Activated T-helper 2 cell treated with anti-CD3 and anti-CD28 coated beads, Interferon-gamma antibody, Interleukin-2, Interleukin-4, amounts not matched to agents 10 μg/mL and 5 μg/mL and 100 μg/mL, durations not matched to agents 14 hours and 24 hours and 36 hours (primary cell): ENCODE results near the gene C1orf232. TPM values are rescaled to one million over a fixed set of nuclear protein-coding genes. Genes with fewer than 3 reads are reported as not detected.

Experiments used
- DNase-seq: peaks from one replicate; pipeline ENCODE4 v3.0.0; 2021; ENCODE audit warnings: low spot score
- H3K27ac Mint-ChIP-seq: one replicate; pipeline ENCODE4 v1.8.0; 2021; ENCODE audit warnings: mixed read lengths
- H3K27me3 Mint-ChIP-seq: one replicate; pipeline ENCODE4 v1.8.0; 2021; ENCODE audit warnings: low read depth, mixed read lengths
- H3K36me3 Mint-ChIP-seq: one replicate; pipeline ENCODE4 v1.8.0; 2021; ENCODE audit warnings: low read depth, mixed read lengths
- H3K4me1 Mint-ChIP-seq: one replicate; pipeline ENCODE4 v1.8.0; 2021; ENCODE audit warnings: low read depth, mixed read lengths
- H3K4me3 Mint-ChIP-seq: one replicate; pipeline ENCODE4 v1.8.0; 2021; ENCODE audit warnings: low read depth, mild to moderate bottlenecking, moderate library complexity, mixed read lengths
- H3K9me3 Mint-ChIP-seq: one replicate; pipeline ENCODE4 v1.8.0; 2021; ENCODE audit warnings: mixed read lengths
- intact Hi-C: fragments of 100-400 bp; cut with micrococcal nuclease; formaldehyde crosslinking; loops from one replicate; pipeline ENCODE4 v1.15.1; 2023
- total RNA-seq: library from RNA; stranded (reverse); gene quantifications from 2 replicates; pipeline ENCODE4 v1.2.3, GENCODE V29; 2022

C1orf232 gene
- total RNA-seq, 1 donor from 2014 or later: not detected

DNA sequence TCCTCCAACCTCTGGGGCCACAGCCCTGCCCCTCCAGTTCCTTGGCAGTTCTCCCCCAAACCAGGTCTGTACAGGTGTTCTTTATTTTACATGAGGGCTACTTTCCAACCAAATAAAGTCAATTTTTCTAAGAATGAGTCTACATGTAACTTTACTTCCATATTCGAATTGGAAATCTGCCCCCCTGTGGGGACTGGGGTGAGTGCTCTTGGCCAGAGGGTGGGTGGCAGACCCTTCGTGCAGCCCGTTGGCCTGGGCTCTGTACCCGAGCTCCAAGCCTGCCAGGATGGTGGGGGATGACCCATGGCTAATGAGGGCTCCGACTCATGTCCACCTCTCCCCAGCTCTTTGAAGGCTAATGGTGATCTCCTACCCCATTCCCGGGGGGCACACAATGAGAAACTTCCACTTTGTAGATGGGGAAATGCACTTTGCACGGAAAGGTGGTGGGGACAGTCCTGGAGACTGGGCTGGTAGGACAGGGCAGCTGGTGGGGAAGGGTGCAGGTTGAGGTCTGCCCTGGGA lies 21.1 kb upstream of the C1orf232 start:
- no peaks in the 10 kb centered on the region for H3K36me3 Mint-ChIP-seq
- no peak overlapping the region for H3K4me3 Mint-ChIP-seq
- DNase-seq: no peak
- H3K27ac Mint-ChIP-seq: no peak overlapping the region
- no peaks in the 10 kb centered on the region for H3K27me3 Mint-ChIP-seq
- no peaks in the 10 kb centered on the region for H3K9me3 Mint-ChIP-seq
- H3K4me1 Mint-ChIP-seq: peaks cover 15% of the 10 kb centered on the region
- intact Hi-C loops: no loop called here

DNA sequence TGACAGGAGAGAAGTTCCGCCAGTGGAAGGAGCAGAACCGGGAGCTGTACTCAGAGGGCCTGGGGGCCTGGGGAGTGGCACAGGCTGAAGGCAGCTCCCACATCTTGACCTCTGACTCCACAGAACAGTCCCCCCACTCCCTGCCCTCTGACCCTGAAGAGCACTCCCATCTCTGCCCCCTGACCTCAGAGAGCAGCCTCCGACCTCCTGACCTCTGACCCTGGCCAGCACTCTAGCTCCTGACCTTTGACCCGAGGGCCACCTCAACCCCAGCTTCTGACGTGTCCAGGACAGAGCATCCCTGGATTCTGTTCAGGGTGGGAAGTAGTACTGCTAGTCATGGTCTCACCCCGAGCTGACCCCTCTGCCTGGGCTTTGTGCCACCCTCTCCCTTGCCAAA lies 20.6 kb upstream of the C1orf232 start:
- no peak for DNase-seq
- intact Hi-C loops: no loop called here
- Mint-ChIP-seq H3K27me3 (no peaks in the 10 kb centered on the region), H3K9me3 (no peaks in the 10 kb centered on the region), H3K27ac (no peak overlapping the region), H3K4me1 (peaks cover 15% of the 10 kb centered on the region), H3K4me3 (no peak overlapping the region), H3K36me3 (no peaks in the 10 kb centered on the region)

DNA sequence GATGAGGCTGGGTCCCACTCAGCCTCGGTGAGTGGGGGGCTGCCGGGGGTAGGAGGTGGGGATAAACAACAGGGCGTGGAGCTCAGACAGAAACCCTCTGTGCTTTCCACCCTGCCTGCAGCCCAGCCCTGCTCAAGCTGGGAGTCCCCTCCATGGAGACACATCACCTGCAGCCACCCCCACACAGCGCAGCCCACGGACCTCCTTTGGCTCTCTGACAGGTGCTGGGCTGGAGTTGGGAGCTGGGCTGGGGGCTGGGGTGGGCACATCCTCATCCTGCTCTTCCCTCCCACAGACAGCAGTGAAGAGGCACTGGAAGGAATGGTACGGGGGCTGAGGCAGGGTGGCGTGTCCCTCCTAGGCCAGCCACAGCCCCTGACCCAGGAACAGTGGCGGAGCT lies 19.7 kb upstream of the C1orf232 start:
- Mint-ChIP-seq H3K9me3 (no peaks in the 10 kb centered on the region), H3K4me1 (peaks cover 9% of the 10 kb centered on the region), H3K4me3 (no peak overlapping the region), H3K36me3 (no peaks in the 10 kb centered on the region), H3K27me3 (no peaks in the 10 kb centered on the region), H3K27ac (no peak overlapping the region)
- no peak for DNase-seq
- intact Hi-C loops: no loop called here

DNA sequence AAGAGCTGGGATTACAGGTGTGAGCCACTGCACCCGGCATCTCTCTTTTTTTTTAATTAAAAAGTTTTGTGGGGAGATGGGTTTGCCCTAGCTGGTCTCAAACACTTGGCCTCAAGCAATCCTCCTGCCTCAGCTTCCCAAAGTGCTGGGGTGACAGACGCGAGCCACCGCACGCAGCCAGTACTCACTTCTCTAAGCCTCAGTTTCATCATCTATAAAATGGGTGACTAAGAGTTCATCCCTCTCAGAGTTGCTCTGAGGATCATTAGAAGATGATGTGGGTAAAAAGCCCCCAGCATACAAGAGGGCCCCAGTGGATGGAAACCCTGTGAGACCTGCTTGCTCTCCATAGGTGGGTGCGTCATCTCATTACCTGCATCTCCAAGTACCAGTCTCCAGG lies 19.1 kb upstream of the C1orf232 start:
- Mint-ChIP-seq H3K4me1 (peaks cover 9% of the 10 kb centered on the region), H3K36me3 (no peaks in the 10 kb centered on the region), H3K9me3 (no peaks in the 10 kb centered on the region), H3K4me3 (no peak overlapping the region), H3K27ac (no peak overlapping the region), H3K27me3 (no peaks in the 10 kb centered on the region)
- intact Hi-C loops: no loop called here
- DNase-seq: no peak

DNA sequence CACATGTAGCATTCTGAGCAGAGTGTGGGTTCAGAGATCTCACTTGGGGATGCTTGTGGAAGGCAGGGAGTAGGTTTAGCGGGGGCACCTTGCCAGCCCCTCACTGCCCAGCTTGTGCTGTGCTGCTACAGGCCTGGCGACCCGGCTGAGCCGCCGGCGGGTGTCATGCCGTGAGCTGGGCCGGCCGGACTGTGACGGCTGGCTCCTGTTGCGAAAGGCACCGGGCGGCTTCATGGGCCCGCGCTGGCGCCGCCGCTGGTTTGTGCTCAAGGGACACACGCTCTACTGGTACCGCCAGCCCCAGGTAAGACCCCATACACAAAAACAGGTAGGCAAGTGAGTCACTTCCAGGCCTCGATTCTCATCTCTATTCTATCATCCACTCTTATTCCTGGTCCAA lies 16.1 kb upstream of the C1orf232 start:
- intact Hi-C loops: no loop called here
- Mint-ChIP-seq H3K9me3 (no peaks in the 10 kb centered on the region), H3K27me3 (no peaks in the 10 kb centered on the region), H3K36me3 (no peaks in the 10 kb centered on the region), H3K27ac (no peak overlapping the region), H3K4me1 (peaks cover 3% of the 10 kb centered on the region), H3K4me3 (no peak overlapping the region)
- DNase-seq: no peak

DNA sequence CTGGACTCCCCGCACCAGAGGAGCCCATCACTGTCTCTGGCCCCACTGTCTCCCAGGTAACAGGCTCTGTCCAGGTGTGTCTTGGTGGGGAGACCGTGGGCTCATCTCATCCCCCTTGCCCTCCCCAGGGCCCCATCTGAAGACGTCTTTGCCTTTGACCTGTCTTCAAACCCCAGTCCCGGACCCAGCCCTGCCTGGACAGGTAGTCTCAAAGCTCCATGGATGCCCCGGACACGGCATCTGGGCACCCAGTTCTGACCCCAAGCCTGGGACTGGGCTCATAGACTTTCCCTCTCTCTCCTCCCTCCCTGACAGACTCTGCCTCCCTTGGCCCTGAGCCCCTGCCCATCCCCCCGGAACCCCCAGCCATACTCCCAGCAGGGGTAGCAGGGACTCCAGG lies 15.3 kb upstream of the C1orf232 start:
- Mint-ChIP-seq H3K27ac (no peak overlapping the region), H3K9me3 (no peaks in the 10 kb centered on the region), H3K27me3 (no peaks in the 10 kb centered on the region), H3K4me3 (no peak overlapping the region), H3K4me1 (peaks cover 3% of the 10 kb centered on the region), H3K36me3 (no peaks in the 10 kb centered on the region)
- no peak for DNase-seq
- intact Hi-C loops: no loop called here

DNA sequence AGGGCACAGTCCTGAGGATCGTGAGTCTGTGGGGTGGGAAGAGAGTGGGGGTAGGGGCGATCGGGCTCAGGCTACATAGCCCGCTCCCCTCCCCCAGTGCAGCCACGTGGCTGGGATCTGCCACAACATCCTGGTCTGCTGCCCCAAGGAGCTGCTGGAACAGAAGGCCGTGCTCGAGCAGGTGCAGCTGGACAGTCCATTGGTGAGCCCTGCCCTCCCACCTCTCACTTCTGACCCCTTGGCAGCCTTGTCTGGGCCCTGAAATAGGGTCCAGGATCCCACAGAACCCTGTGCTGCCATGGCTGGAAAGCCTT lies 13.6 kb upstream of the C1orf232 start:
- no peaks in the 10 kb centered on the region for H3K27me3 Mint-ChIP-seq
- no peaks in the 10 kb centered on the region for H3K9me3 Mint-ChIP-seq
- intact Hi-C loops: no loop called here
- DNase-seq: no peak
- H3K4me1 Mint-ChIP-seq: peaks cover 3% of the 10 kb centered on the region
- no peak overlapping the region for H3K4me3 Mint-ChIP-seq
- no peak overlapping the region for H3K27ac Mint-ChIP-seq
- H3K36me3 Mint-ChIP-seq: no peaks in the 10 kb centered on the region

DNA sequence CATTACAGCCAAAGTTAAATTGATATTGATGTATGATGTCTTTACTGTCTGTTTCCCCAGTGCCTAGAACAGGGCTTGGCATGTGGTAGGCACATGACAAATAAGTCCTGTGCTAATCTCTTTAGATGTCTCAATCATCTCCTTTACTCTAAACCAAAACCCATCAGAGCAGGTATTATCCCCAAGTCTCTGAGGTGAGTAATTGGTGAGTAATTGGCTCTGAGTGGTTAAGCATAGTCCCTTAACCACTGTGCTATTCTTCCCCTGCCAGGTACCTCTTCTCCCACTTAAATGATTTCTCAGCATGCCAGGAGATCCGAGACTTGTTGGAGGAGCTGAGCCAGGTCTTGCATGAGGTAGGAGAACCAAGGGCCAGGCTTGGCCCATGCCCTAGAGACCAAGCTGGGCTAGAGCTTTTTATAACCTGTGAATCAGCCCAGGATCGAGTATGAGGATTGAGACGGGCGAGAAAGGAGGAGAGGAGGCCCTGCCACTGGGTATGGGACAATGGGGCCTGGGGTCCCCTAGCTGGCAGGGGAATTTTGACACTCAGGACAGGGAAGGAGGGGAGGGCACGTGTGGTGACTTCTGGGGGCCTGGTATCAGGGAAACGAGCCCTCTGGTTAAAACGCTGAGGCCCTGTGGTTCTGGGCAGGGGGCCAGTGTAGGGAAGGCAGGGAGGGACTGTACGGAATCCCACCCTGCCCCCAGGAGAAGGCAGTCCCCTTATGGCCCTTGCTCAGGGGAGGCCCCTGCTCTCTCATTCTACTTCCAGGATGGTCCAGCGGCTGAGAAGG lies 13.0 kb upstream of the C1orf232 start:
- no peak overlapping the region for H3K27ac Mint-ChIP-seq
- intact Hi-C loops: no loop called here
- no peak overlapping the region for H3K4me3 Mint-ChIP-seq
- no peaks in the 10 kb centered on the region for H3K36me3 Mint-ChIP-seq
- H3K9me3 Mint-ChIP-seq: no peaks in the 10 kb centered on the region
- no peak for DNase-seq
- H3K4me1 Mint-ChIP-seq: peaks cover 5% of the 10 kb centered on the region
- H3K27me3 Mint-ChIP-seq: no peaks in the 10 kb centered on the region

DNA sequence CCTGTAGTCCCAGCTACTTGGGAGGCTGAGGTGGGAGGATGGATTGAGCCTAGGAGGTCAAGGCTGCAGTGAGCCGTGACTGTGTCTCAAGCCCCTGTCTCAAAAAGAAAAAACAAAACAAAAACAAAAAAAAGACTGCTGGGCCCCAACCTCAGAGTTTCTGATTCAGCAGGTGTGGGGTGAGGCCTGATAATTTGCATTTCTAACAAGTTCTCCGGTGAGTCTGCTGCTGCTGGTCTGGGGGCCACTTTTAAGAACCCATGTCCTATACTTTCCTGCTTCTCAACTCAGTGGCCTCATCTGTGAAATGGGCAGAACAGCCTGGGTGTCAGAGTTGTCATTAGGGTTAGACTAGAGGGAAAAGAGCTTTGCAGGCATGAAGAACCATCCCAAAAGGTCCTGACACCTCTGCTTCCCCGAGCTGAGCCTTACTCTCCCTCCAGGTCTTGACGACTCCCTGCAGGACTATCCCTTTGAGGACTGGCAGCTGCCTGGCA lies 11.3 kb upstream of the C1orf232 start:
- Mint-ChIP-seq H3K36me3 (no peaks in the 10 kb centered on the region), H3K4me1 (peaks cover 5% of the 10 kb centered on the region), H3K9me3 (no peaks in the 10 kb centered on the region), H3K4me3 (no peak overlapping the region), H3K27ac (no peak overlapping the region), H3K27me3 (no peaks in the 10 kb centered on the region)
- DNase-seq: no peak
- intact Hi-C loops: no loop called here

DNA sequence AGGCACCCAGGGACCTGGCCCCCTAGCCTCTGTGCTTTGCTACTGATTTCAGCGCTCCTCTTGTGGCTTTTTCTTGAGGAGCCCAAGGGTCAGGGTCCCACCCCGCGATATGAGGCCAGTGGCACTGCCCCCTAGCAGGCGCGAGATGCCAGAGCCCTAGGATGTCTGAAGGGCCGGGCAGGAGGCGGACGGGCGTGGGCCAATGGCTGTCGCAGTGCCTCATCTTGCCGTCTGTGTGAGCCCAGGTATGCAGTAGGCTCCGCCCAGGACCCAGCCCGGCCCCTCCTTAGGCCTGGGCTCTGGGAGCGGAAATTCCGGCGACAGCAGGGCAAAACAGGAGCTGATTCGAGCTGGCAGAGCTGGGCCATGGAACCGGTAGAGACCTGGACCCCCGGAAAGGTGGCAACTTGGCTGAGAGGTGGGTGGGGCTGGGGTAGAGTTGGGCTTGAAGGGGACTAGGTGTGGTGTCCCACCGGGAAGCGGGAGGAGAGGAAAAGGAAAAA lies 8.5 kb upstream of the C1orf232 start, which contains the start of gene CNKSR1:
CNKSR1 (plus strand) TSS at position 310 of the 503 bp plus-strand sequence; CDS start at position 367, 57 bp downstream.
- no peak for DNase-seq
- intact Hi-C loops: no loop called here
- H3K4me1 Mint-ChIP-seq: peaks cover 11% of the 10 kb centered on the region
- H3K4me3 Mint-ChIP-seq: peak within 1 kb of the TSS; percentile 70
- no peaks in the 10 kb centered on the region for H3K9me3 Mint-ChIP-seq
- H3K27ac Mint-ChIP-seq: no peak within 1 kb of the TSS
- H3K27me3 Mint-ChIP-seq: no peaks in the 10 kb centered on the region
- H3K36me3 Mint-ChIP-seq: no peaks in the 10 kb centered on the region

DNA sequence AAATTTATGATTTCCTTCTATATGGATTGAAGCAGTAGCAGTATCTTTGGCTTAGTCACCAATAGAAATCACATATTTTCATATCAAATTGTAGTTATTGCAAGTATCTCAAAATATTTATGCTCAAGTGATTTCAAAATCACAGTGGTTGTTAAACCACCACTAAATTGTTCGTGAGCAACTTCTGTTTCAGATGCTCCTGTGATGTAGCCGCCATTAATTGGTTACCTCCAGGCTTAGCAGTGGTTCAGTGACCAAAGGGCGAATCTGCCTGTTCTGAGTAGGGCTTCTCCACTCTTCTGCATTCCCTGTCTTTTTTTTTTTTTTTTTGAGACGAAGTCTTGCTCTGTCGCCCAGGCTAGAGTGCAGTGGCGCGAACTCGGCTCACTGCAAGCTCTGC lies 6.6 kb upstream of the C1orf232 start:
- Mint-ChIP-seq H3K27ac (no peak overlapping the region), H3K9me3 (no peaks in the 10 kb centered on the region), H3K4me1 (peaks cover 11% of the 10 kb centered on the region), H3K27me3 (no peaks in the 10 kb centered on the region), H3K4me3 (no peak overlapping the region), H3K36me3 (peaks cover 3% of the 10 kb centered on the region)
- intact Hi-C loops: no loop called here
- no peak for DNase-seq

DNA sequence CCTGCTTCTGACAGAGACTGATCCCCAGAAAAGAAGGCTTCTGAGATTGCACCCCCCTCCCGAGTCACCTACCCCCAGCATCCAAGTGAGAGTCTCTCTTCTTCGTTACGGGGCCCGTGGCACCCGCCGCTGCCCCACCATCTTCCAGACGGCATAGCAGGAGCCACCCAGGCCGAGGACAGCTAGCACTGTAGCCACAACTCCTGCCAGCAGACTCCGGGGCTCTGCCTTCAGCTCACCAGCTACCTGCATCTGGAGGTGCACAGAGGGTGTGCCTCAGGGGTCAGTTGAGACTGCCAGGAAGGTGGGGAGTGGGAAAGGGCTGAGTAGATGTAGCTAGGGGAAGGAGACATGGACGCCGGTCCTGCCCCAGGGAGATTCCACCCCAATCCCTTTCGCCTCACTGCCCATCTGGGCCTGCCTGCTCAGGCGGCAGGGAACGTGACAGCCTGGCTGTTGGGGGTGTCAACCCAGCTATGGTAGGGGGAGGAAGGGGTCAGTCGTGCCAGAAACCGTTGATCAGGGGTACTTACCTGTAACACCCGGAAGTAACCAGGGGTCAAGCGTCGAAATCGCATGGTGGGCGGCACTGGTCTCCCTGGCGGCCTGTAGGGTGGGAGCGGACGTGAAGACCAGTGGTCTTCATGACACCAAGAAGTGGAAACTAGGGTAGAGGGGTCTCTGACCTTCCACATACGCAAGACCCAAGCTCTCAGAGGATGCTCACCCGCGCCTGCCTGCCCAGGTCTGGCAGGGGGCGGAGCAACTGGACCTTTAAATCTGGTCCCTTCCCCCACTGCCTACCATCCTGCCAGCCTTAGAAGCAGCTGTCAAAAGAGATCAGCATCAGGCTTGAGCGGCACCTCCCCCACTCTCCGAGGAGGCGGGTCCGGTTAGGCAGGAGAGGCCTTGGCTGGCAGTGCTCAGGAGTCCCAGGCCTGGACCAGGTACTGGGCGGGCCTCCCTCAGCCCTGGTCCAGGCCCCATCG lies 2.6 kb upstream of the C1orf232 start, which contains the start of gene ZNF593OS:
ZNF593OS (minus strand) TSS at position 749 of the 989 bp plus-strand sequence; CDS start at position 578, 171 bp downstream.
- Mint-ChIP-seq H3K4me1 (peaks cover 20% of the 10 kb centered on the region), H3K36me3 (peaks cover 3% of the 10 kb centered on the region), H3K27me3 (no peaks in the 10 kb centered on the region), H3K4me3 (peak within 1 kb of the TSS; percentile 92), H3K9me3 (no peaks in the 10 kb centered on the region), H3K27ac (peak within 1 kb of the TSS; percentile 46)
- intact Hi-C loops: no loop called here
- no peak for DNase-seq
